Measurements from ENCODE around the gene AP1G2. TPM values are rescaled to one million over a fixed set of nuclear protein-coding genes. Genes with fewer than 3 reads are reported as not detected.
"Not testable (repeated sequence)": the region's sequence is repeated elsewhere in the genome, so short reads cannot be mapped to it uniquely, and the experiment has no call there.

The AP1G2 gene
- total RNA-seq, 1 experiment from 2014 or later = 37.0 TPM

DNA sequence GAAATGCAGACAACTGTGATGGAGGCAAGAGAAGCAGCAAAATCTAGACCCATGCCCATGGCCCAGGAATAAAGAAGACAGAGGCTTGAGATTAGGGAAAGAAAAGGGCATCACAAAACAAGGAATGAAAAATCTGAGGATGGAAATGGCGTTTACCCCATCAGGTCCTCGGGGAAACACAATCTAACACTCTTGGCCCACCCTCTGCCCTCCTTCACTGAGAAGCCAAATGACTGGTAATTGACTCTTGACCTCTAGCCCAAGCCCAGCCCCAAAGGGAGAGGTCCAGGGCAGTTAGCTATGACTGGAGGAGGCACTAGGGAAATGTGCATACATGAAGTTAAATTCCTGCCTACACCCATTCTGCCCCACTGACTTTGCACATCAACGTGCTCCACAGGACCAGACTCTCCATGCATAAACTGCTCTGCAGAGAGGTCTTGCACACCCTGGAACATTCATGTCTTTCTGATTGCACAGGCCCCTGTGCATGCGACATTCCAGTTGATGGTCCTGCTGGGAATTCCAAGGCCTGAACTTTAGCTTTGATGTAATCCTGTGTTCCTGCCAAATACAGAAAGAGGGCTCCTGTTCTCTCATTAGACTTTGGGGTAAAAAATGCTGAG, 21.7 kb downstream of the AP1G2 start:
- in situ Hi-C loops (cut with HindIII; ENCODE audit: low sequenced_read_pairs) = no loop called here
- no peak for DNase-seq (ENCODE audit: low spot score)

DNA sequence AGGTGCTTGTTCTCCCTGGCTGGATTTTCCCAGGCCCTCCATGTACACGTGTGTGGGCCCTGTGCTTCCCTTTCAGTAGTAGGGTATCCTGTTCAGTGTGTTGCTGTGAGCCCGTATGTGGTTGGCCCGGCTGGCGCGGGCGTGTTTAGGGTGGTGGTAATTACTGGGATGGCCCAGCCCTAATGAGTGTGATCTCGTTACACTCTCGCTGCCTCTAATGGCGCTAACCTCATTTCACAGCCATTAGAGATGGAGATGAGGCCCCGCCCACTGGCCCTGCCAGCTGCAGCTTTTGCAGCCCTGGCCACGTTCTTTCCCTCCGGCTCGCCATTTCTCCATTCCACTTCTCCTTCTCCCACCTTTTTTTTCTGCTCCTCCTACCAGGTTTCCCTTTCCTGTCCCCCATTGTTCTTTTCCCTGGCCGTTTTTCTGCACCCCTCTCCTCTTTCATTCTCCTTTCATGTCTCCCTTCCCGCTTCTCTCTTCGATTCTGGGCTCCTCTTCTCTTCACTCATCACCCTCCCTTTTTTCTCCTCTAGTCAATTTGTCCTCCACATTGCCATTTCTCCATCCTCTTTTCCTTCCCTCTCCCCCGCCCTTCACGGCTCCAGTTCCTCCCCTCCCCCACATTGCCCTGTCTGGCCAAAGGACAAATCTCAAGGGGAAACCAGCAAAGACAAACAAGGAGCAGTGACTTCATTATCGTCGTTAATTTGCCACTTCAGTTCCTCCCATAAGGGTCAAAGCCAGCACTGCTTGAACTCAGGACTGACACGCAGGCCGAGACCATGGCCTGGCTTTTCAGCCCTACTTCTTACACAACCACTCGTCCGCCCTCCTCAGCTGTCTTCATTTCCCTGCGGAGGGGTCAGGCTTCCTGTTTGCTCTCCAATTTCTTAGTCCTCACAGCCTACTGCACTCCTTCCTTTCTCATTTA, 22.8 kb downstream of the AP1G2 start:
- peak; percentile 72 for DNase-seq (ENCODE audit: low spot score)
- in situ Hi-C loops (cut with HindIII; ENCODE audit: low sequenced_read_pairs) = no loop called here

DNA sequence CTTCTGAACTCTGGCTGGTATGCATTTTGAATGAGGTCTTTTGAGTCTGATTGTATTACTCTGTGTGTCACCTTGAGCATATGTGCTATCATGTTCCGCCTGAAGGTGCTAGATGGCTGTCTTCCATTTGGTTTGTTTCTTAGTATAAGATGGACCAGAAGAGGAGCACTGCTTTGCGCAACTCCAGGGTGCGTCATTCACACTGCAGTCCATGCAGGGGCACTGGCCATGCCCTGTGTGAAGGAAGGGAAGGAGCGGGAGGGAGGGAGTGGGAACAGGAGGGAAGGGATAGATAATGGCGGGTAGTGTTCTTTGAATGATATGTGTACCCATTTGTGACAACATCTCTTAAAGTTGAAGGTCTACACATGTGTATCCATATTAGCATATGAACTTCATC, 24.2 kb downstream of the AP1G2 start:
- DNase-seq (ENCODE audit: low spot score) = no peak
- in situ Hi-C loops (cut with HindIII; ENCODE audit: low sequenced_read_pairs) = no loop called here

DNA sequence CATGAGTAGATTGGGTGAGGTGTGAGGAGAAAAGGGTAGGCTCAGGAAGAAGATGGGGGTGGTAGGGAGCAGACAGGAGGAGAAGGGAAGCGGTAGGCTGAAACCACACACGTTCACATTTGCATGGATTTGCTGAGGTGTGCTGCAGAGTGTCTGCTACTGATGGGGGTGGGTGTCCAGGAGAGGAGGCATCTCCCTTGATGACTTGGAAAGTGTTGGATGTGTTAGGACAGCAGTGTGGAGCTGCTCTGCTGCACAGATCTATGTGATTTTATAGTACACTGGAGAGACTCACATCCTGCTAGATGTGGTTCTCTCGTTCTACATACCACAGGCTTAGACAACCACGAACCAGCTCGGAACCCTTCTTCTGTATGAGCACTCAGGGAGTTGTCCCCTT, 25.3 kb downstream of the AP1G2 start:
- no peak for DNase-seq (ENCODE audit: low spot score)
- in situ Hi-C loops (cut with HindIII; ENCODE audit: low sequenced_read_pairs) = no loop called here

DNA sequence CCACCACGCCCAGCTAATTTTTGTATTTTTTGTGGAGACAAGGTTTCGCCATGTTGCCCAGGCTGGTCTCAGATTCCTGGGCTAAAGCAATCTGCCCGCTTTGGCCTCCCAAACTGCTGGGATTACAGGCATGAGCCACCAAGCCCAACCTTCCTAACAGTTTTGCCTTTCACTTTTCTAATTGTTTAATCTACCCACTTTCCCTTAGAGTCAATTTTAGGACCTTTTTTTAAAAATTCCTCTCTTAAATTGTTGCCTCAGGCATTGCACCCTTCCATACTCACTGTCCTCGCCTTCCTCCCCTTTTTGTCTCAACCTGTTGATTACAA, 27.5 kb downstream of the AP1G2 start:
- no peak for DNase-seq (ENCODE audit: low spot score)
- in situ Hi-C loops (cut with HindIII; ENCODE audit: low sequenced_read_pairs) = no loop called here

DNA sequence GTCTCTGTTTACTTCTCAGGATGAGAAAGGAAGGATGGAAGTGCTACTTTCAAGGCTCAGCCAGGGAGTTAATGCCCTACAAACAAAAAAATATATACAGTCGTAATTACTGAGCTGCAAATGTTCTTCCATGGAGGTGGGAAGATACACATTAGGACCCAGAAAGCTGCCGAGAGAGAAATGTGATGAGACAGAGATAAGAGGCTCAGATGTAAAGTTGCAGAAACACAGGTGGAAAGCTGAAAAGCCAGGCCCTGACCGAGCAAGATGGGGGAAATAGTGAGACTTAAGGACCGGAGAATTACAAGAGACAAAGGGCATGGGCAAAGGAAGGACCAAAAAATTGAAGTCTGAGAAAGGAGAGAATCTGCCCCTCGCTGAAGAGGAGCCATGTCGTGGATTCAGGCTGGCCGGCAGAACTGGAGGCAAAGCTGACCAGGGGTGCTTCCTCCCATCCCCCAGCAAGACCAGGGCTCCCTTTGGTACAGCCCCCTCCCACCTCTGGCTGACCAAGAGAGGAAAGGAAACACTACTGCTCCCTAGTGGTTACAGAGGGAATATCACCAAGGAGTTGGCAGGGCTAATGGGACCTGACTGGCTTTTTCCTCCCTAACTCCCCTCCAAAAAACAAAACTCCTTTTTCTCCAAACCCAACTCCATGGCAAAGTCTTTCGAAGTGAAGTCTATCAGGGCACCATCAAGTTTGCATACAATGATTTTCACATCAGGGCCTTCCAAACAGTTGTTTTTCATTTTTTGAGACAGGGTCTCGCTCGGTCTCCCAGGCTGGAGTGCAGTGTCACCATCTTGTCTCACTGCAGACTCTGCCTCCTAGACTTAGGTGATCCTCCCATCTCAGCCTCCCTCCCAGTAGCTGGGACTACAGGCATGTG, 28.1 kb downstream of the AP1G2 start:
- in situ Hi-C loops (cut with HindIII; ENCODE audit: low sequenced_read_pairs) = no loop called here
- DNase-seq (ENCODE audit: low spot score) = peak; percentile 80

DNA sequence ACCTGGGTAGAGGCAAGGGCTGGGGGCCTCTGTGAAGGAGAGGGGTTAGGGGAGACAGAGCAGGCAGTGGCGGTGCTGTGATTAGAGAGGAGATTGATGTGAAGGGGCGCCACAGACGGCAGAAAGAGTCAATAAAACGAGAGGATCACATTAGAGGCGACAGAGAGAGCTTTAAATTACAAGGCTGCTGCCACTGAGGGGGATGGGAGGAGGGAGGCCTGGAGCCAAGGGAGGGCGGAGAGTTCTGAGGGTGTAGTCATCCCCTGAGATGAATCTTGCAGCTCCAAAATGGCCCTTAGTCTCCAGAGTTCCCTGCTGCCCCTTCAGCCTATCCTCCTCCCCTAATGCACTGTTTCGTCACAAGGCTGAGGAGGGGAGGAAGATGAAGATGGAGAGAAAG, 28.8 kb downstream of the AP1G2 start:
- peak; percentile 79 for DNase-seq (ENCODE audit: low spot score)
- in situ Hi-C loops (cut with HindIII; ENCODE audit: low sequenced_read_pairs) = no loop called here

DNA sequence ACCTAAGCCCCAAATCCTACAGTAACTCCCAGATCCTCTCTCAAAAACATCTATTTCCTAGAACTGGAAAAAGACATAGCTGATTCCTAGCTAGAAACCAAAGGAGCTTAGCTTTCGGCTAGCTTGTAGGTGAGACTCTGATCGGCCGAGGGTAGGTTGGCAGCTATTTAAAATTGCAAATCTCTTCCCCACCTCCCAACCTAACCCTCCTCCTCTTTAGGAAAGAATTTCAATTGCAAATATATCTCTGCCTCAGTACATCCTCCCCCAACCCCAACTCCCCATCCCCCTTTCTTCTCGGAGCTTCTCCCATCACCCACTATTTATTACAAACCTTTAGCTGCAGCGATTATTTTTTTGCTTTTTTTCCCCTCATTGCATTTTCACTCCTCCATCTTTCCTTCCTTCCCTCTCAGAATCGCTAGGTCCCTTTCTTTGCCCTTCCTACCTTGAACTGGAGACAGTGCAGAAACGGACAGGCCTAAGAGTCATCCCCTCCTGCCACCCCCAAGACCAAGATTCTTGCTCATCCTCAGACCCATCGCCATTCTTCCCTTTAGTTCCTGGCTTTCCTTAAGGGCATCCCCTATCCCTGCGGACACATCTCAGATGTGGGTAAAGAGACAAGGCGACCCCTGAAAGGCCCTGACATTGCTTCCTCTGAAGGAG, 29.4 kb downstream of the AP1G2 start:
- no peak for DNase-seq (ENCODE audit: low spot score)
- in situ Hi-C loops (cut with HindIII; ENCODE audit: low sequenced_read_pairs) = no loop called here

DNA sequence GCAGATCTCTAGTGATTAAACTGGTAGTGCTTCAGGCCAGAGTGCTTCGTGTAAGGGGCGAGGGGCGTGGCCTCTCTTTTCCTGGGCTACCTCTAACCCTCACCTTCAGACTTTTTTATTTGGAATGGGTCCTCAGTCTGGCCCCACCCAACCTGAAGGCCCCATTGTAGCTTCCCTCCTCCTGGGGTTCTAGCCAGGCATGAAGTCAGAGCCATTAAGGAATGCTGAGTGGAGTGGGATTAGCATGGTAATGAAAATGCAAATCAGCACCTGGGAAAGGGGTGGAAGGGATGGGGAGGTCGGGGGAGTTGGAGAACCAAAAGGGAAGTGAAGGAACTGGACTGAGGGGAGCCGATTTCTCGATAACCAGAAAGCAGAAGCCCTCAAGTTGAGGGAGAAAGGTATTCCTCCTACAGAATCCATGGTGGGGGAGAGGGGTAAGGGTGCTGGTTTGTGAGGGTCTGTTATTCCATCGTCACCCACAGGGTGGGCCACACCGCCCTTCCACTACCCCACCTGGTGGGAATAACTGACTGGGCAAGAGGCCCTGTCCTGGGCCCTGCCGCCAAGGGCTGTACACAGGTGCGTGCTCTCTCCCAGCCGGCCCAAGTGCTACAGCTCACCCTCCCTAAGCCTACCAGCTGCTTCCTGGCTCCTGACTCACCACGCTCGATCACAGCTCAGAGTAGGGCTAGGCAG, 30.1 kb downstream of the AP1G2 start:
- peak; percentile 81 for DNase-seq (ENCODE audit: low spot score)
- in situ Hi-C loops (cut with HindIII; ENCODE audit: low sequenced_read_pairs) = no loop called here

DNA sequence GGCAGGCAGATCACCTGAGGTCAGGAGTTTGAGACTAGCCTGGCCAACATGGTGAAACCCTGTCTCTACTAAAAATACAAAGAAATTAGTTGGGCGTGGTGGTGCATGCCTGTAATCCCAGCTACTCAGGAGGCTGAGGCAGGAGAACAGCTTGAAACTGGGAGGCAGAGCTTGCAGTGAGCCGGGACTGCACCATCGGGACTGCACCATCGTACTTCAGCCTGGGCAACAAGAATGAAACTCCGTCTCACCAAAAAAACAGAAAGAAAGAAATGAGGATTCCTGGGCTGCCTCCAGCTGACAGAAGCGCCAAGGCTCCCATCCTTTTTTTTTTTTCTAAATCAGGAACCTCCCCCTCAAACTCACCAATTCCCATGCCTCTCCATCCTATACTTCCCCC, 30.7 kb downstream of the AP1G2 start:
- DNase-seq (ENCODE audit: low spot score); in situ Hi-C loops (cut with HindIII; ENCODE audit: low sequenced_read_pairs): not testable (repeated sequence)

DNA sequence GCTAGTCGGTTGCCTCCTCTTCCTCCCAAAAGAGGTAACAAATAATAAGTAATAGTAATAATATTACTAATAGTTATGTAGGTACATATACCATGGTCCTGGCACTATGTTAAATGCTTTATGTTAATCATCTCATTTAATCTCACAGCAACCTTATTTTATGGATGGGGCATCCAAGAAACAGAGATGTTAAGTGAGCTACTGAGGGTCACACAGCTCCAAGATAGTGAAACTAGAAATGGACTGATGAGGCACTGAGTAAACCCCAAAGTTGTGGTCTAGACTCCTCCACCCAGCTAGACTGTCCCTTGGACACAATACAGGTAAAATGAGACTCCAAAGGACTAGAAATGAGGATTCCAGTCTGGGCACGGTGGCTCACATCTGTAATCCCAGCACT, 31.1 kb downstream of the AP1G2 start:
- no peak for DNase-seq (ENCODE audit: low spot score)
- in situ Hi-C loops (cut with HindIII; ENCODE audit: low sequenced_read_pairs) = no loop called here

DNA sequence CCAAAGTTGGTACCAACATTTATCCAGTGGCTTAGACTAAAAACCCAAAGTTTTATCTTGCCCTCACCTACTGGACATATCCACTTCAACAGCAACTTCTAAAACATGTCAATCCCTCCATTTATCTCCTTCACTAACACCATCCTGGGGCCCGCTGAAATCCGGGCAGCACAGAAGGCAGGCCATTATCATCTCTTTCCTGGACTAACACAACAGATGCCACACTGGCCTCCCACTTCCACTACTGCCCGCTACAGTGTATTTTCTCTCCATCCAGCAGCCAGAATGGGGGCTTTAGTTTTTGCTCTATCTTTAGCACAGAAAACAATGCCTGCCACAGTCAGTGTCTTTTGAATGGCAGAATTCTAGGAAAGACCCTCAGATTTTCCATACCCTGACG, 31.6 kb downstream of the AP1G2 start:
- in situ Hi-C loops (cut with HindIII; ENCODE audit: low sequenced_read_pairs) = no loop called here
- DNase-seq (ENCODE audit: low spot score) = peak; percentile 68

DNA sequence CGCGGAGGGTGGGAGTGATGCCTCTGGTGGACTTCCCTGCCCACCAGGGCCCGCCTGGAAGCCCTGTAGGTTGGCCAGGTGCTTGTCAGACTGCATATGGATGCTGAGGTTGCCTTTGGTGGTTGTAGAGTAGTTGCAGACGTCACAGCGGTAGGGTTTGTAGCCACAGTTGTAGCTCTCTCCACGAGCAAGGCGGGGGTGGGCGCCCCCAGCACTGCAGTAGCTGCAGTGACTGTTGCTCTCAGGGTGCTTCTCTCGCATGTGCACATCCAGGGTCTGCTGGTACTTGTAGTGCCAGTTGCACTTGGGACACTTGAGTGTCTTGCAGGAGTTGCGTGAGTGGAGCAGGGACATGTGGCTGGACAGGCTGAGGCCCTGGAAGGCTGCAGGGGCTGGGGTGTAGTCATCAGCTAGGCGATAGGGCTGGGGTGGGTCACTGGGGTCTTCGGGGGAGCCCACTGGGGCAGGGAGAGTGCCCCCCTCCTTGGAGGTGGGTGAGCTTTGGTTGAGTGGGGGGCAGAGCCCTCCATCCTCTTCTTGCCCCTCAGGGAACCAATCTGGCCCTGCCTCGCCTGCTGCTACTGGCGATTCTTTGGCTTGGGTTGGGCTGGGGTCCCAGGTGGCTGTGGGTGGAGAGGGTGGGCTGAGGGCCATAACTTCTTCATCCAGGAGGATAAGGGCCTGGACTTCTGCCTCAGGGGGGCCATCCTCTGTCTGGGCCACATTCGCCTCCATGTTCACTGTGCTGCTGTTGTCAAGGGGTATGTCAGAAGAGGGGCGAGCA, 33.7 kb downstream of the AP1G2 start:
- DNase-seq (ENCODE audit: low spot score) = no peak
- in situ Hi-C loops (cut with HindIII; ENCODE audit: low sequenced_read_pairs) = no loop called here

DNA sequence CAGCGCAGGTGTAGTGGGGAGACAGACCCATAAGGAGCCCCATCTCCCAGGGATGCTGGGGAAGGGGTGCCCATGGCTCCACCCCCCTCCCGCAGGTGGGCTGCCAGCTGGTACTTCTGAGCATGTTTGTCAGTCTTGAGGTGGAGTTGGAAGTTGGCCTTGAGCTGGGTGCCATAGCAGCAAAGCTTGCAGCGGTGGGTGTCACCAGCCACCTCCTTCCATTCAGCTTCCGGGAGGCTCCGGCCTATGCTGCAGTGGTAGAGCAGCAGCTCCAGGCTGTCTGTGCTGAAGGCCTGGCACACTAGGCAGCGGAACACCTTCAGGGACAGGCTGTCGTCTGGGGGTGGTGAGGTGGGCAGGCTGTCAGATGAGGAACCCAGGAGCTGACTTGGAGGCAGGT, 34.9 kb downstream of the AP1G2 start:
- no peak for DNase-seq (ENCODE audit: low spot score)
- in situ Hi-C loops (cut with HindIII; ENCODE audit: low sequenced_read_pairs) = no loop called here

DNA sequence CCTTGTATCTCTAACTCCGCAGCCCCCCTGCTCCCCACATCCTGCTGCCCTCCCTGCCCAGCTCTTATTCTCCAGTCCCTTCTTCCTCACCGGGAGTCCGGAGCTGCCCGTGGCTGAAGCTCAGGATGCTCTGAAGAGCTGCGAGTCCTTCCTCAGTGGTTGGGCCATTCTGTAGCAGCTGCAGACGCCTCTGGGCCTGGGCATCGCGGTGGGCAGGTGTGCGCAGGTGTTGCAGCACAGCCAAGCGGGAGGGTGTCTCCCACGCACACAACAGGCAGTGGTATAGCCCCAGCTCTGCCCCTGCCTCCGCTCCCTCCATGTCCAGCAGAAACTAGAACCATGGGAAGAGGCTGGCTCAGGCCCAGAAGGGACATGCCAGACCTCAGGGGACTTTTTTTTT, 36.2 kb downstream of the AP1G2 start:
- no peak for DNase-seq (ENCODE audit: low spot score)
- in situ Hi-C loops (cut with HindIII; ENCODE audit: low sequenced_read_pairs) = no loop called here

DNA sequence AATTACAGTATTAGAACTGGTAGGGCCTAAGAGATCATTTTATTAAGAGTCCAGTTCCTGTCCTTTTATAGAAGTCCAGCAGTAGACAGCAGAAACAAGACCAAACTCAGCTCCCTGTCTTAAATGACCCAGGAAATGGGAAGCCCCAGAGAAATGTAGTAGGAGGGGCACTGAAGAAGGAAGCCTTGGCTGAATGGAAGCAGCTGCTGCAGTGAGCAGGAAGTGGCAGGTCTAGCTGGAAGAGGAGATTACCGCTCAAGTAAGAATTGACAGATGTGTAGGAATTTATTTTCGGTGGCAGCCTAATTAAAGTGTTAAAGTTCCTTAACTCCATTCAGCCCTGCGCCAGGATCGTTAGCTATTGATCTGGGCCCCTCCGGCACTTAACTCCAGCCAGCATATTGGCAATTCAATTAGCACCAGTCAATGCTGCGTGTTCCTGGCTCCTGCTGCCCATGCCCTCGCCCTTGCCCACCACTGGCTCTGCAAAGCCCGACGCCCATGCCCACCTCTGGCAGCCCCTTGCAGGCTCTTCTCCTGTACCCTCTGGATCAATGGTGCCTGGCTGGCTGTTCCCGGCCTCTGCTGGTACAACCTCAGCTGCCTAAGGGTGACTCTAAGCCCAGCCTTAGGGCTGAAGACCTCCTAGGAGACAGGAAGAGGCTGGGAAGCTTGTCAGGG, 37.1 kb downstream of the AP1G2 start:
- in situ Hi-C loops (cut with HindIII; ENCODE audit: low sequenced_read_pairs) = no loop called here
- no peak for DNase-seq (ENCODE audit: low spot score)

DNA sequence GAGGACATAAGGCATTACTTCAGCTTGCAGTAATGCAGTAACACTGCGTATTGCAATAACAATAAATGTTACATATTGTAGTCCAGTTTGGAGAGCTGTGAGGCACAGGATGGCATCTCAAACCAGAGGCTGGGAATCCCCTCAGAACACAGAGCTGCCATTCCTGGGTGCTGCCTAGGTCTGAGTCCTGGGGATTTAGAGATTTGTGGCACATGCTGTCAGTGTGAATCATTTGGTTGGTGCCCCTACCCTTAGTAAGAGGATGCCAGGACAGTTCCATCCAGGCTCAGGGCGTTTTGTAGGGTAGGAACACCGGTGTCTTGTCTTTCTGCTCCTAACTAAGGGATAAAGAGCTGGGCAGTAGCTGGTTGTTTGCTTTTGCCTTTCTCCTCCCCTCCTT, 38.6 kb downstream of the AP1G2 start:
- no peak for DNase-seq (ENCODE audit: low spot score)
- in situ Hi-C loops (cut with HindIII; ENCODE audit: low sequenced_read_pairs) = no loop called here

DNA sequence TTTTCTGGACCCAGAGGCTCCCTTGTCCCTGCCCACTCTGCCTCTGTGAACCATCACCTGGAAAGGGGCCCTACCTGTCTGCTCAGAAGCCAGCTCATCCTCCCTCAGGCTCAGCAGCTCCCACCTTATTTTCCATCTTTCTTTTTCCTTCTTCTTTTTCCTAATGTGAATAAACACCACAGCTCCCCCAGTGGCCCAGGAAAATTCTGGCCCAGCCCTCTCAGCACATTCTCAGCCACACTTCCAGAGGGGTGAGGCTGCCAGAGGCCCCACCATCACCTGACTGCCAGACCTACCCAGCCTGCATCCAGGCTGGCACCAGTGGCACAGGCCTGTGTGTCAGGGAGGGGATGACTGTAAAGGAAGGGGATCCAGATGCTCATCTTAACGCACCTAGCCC, 39.0 kb downstream of the AP1G2 start:
- DNase-seq (ENCODE audit: low spot score) = peak; percentile 78
- in situ Hi-C loops (cut with HindIII; ENCODE audit: low sequenced_read_pairs) = no loop called here

Measured in G401 (cell line).